A673 (cell line): ENCODE measurements around the gene GSC2.

Experiments used
- CTCF ChIP-seq: fragments of 300-800, 200-600 bp; sonication (generic); conservative IDR thresholded peaks from 2 replicates; pipeline ENCODE4 v1.5.1; 2017; ENCODE audit warnings: low read depth, mild to moderate bottlenecking, antibody characterized with exemption, low read length, moderate library complexity, mixed read lengths
- EZH2 ChIP-seq: fragments of 200-600 bp; sonication (generic); IDR thresholded peaks from 2 replicates; pipeline ENCODE4 v1.6.1; 2017; ENCODE audit warnings: borderline replicate concordance, low read depth, mild to moderate bottlenecking, mixed read lengths, antibody characterized with exemption, low read length; ENCODE audit not compliant: poor library complexity, severe bottlenecking

GRCh38 chr22:19113429-19113828, 36.7 kb downstream of the GSC2 start:
- no peak for TF ChIP-seq EZH2
- TF ChIP-seq CTCF = no peak
